SKM-1 (cell line): ENCODE measurements around the gene HGFAC.

Source experiments
- DNase-seq: peaks from one replicate; lab custom pipeline; 2025; ENCODE audit not compliant: unreplicated experiment; lab: John Stamatoyannopoulos, UW

Gene HGFAC

DNA sequence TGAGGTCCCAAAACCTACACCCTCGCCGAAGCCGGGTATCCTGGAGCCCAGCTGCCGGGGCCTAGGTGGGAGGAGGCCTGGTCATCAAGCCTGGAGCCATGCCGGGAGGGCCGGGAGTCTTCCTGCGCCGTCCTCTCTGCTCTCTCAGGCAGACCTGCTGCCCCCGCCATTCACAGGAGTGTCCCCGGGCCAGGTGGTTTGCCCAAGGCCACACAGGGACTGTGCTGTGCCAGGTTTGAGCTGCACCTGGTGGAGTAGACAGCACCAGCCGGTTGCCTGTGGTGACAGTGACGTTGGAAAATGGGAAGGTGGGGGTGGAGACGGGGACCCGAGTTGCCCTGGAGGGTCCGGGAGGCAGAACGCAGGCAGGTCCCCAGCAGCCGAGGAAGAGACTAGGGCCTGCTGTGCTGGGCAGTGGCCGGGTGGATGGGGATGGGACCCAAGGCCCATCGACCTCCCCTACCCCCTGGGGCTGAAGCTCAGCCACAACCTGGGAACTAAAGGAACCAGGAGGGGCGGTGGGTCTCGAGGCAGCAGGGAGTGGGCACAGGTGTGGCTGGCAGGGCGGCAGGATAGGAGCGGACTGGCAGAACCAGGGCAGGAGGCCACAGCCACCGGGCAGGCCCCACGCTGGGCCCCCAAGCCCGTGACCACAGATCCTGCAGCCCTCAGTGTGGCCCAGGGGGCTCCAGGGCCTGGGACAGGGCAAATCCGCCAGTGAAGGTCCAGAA is 30.8 kb downstream of the HGFAC start:
- DNase-seq = no peak

DNA sequence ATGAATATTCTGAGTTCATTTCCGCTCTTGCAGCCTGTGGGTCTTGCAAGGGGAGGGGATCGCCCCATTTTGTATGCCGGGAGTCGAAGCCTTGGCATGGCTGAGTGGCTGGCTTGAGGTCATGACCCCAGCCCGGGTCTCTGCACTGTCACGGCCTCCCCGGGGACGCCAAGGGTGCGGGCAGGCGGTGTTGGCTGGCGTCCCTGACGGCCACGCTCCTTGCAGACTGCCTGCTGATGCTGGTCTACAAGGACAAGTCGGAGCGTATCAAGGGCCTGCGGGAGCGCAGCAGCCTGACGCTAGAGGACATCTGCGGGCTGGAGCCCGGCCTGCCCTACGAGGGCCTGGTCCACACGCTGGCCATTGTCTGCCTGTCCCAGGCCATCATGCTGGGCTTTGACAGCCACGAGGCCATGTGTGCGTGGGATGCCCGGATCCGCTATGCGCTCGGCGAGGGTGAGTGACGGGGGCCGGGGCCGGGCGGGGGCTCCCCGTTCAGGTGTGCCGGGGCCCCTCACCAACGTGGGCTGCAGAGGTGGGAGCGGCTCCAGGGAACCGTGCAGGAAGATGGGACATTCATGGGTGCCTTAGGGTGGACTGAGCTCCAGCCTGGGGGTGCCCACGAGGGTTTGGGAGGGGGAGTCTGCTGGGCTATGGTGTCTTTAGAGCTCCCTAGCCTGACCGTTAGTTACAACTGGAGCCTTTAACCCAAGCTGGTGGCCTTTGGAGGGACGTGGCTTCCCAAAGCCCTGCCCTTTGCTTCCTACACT is 31.6 kb downstream of the HGFAC start:
- no peak for DNase-seq

DNA sequence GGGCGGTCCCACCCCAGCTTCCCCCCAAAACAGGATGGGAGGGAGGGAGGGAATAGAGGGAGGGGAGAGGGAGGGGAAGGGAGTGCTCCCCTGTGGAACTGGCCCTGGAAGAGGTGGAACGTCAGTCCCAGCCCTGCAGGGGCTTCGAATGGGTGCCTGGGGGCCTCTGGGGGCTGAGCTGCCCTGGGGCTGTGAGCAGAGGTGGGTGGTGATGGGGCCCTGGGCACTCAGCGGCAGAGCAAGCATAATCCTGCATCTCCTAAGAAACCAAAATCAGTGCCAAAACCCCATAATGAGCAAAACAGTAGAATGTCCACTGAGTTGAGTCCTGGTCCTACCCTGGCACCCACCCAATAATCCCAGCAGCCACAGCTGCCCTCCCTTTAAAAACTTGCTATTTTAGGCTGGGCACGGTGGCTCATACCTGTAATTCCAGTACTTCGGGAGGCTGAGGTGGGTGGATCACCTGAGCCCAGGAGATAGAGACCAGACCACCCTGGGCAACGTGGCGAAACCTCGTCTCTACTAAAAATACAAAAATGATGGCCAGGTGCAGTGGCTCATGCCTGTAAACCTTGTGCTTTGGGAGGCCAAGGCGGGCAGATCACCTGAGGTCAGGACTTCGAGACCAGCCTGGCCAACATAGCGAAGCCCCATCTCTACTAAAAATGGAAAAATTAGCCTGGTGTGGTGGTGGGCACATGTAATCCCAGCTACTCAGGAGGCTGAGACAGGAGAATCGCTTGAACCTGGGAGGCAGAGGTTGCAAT is 32.4 kb downstream of the HGFAC start:
- DNase-seq = no peak

DNA sequence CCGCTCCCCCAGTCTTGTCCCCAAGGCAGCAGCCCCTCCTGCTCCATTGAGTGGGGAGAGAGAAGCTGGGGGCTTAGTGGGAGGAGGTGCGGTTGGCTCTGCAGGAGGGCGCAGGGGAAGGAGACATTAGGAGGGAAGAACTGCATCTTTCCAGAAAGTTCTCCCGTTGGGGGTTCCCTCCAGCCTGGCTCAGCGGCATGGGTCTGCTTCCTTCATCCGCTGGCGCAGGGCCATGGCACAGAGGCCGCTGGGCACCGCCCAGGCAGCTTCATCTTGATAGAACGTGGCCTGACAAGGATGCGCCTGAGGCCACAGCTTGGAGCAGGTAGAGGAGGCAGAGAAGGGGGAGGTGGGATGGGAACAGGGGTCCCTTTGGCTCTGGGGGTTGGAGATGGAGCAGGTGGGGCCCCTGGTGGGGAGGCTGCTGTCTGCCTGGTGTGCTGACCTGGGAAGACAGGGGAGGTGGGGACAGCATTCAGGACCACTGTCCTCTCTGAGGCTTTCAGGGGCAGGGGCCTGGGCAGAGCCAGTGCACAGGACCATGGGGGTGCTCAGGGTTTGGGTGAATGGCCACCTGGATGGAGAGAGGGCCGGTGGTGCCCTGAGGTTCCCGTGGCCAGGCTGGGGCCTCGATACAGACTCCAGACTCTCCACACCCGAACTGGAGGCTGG is 33.4 kb downstream of the HGFAC start:
- no peak for DNase-seq

DNA sequence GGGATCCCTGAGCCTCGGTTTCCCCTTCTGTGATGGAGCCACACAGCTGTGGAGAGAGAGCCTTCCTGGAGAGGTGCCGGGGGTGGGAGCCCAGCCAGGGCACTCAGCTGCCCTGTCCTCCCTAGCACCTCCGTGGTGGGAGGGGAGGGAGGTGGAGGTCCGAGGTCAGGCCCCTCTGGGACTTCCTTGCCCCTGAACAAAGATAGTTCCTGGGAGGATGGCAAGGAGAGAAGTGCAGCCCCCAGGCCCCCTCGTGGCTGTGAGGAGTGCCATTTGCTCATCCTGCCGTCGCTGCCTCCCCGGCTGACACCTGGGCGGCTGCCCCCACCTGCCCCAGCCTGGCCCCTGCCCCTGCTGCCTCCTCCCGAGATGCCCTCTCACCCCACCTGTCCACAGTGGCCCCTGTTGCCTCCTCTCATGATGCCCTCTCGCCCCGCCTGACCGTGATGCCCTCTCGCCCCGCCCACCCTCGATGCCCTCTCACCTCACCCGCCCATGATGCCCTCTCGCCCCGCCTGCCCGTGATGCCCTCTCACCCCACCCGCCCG is 34.0 kb downstream of the HGFAC start:
- DNase-seq = no peak

DNA sequence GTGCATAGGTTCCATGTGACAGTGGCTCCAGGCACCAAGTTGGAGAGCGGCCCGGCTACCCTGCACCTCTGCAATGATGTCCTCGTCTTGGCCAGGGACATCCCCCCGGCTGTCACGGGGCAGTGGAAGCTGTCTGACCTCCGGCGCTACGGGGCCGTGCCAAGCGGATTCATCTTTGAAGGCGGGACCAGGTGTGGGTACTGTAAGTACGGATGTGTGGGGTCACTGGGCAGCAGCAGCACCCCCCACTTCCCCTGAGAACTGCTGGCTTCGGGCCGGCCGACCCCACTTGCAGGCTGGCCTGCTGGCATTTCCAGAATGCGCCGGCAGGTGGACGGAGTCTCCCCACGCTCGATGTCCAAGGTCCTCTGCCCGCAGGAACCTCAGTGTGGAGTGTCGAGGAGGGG is 34.6 kb downstream of the HGFAC start:
- no peak for DNase-seq

DNA sequence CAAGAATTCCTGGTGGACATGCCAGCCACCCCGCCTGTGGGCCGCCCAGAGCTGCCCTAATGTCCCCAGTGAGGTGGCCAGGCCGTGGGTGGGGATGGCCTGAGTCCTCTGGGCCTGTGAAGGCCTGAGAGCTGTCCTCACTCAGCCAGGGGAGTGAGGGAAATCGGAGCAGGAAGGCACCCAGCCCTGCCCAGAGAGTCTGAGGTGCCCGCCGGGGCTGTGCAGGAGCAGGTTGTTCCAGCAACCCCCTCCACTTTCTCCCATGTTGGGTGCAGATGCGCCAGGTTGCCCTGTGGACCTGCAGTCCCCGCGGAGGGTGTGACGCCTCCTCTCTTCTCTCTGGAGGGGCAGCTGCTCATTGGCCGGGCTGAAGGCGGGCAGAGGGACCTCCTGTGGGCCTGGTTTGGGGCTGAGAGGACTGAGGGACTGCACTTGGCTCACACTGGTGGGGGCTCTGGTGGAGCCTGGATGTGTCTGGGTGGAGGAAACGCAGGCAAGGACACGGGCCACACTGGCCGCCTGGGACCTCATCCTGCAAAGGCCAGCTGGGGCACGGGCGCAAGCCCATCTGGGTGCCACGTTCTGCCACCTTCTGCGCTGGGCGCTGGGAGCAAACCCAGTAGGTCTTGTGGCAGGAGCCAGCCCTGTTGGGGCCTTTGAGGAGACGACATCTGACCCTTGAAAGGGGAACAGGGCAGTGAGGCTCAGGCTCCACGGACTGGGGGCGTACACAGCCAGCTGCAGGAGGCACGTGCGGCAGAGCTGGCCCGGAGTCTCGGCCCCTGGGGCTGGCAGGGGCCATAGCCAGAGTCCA is 35.4 kb downstream of the HGFAC start:
- no peak for DNase-seq

DNA sequence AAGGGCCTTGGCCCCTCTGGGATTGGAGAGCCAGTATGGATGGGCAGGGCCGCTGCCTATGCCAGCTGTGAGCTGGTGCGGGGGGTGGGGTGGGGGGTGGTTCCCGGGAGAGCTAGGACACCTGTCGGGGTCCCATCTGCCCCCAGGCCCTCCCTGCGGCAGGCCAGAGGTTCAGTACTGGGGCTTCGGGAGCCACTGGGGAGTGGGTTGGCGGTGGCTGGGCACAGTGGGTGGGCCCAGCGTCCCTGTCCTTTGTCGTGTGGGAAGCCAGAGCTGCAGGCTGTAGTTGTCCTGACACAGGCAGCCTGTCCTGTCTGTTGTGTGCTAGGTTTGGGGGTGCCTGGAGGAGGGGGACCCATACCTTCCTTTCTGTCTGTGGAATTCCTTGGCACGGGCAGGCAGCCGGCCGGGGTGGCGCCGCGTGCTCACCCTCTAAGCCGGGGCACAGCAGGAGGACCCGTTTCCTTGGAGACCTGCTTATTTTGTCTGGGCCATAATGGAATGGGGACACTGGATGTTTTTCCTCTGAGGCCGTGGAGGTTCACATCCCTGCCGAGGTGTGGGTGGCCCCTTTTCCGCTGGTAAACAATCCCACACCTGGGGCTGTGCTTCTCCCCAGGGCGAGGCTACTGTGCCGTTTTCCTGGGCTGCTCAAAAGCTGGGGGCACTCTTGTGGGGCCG is 36.1 kb downstream of the HGFAC start:
- DNase-seq = no peak

DNA sequence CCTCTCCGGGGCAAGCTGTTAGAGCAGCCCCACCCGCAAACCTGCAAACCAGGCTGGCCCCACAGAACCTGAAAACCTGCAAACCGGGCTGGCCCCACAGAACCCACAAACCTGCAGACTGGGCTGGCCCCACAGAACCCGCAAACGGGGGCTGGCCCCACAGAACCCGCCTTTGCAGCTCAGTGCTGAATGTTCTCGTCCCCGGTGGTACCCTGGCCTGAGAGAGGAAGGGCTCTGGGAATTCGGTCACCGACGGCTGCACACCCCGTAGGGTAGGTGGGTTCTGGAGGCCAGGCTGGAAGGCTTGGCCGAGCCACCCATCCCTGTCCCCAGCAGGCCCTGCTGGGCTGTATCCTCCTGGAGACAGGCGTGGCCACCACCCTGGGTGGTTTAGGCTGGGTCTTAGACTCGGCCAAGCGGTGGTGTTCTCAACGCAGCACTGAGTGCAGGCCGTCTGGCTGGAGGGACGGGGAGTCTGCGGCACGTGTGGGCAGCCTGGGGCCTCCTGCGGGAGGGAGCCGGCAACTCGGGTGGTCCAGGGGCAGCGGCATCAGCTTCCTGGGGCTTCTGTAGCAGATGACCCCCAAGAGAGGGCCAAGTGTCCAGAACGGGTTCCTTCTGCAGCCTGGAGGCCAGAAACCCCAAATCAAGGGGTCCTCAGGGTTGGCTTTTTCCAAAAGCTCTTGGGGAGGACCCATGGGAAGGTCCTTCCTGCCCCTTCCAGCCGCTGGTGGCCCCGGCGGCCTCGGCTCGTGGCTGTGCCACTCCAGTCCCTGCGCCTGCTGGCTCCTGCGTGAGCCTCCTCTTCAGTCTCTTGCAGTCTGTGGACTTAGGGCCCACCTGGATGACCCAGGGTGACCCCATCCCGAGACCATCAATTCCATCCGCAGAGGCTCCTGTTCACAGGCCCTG is 36.9 kb downstream of the HGFAC start:
- no peak for DNase-seq

DNA sequence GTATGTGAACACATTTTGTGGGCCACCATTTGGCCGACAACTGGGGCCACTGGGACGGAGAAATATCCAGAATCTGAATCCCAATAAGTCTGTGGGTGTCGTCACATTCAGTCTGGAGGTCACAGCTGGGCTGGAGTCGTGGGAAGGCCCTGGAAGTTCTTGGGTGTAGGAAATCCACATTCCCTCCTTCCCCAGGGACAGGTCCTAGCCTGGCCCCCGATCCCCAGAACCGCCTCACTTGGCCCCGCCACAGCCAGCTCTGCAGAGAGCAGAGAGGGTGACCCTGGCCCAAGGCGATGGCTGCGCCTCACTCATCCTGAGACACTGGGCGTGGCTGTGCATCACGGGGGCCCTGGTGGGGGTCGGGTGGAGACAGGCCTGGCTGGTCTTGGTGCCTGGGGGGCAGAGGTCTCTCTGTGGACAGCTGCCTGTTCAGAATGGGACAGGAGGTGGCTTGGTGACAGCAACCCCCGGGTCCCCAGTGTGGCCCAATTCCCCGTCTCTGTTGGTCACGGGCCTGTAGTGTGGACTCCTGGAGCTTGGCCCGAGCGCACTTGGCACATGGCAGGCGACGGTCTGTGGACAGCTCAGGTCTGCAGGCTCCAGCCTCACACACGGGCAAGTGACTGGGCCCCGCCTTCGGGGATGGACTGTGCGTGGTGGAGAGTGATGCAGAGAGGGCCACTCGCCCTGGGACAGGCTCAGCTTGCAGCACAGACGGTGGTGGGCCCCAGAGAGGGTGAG is 37.8 kb downstream of the HGFAC start:
- no peak for DNase-seq

DNA sequence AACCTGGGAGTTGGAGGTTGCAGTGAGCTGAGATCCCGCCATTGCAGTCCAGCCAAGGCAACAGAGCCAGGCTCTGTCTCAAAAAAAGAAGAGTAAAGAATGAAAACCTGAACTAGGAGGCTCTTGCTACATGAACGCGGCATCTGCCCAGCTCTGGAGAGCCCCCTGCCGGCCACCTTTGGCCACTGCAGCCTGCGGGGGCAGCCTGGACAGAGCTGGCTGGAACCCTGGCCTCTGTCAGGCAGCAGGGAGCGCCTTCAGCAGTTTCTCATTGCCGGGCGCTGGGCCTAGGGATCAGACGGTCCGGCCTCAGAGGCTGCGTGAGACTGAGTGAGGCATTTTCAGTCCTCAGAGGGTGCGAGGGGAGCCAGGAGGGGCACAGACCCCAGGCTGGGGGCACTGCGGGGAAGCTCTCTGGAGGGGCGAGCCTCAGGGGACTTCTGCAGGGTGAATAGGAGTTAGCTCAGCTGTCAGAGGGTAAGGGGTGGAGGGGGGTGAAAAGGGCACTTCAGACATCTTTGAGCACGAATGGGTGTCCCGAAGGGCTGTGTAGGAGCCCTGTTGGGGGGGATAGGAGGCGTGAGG is 38.9 kb downstream of the HGFAC start:
- peak; percentile 83 for DNase-seq

DNA sequence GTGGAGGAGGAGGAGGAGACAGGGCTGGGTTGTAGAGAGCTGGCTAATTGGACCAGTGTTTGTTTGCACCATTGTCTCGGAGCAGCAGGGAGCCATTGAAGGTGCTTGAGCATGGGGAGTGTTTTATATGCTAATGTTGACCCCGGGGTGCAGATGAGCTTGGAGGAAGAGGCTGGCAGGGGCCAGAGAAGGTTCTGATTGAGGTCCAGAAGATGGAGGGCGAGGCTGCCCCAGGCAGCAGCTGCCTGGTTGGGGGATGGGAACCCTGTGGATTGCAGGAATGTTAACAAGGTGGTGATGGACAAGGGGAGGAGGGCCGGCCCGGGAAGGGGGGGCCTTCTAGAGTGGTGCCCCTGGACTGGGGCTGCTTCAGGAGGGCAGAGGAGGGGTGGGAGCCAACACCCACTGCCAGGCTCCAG is 39.4 kb downstream of the HGFAC start:
- DNase-seq = no peak

DNA sequence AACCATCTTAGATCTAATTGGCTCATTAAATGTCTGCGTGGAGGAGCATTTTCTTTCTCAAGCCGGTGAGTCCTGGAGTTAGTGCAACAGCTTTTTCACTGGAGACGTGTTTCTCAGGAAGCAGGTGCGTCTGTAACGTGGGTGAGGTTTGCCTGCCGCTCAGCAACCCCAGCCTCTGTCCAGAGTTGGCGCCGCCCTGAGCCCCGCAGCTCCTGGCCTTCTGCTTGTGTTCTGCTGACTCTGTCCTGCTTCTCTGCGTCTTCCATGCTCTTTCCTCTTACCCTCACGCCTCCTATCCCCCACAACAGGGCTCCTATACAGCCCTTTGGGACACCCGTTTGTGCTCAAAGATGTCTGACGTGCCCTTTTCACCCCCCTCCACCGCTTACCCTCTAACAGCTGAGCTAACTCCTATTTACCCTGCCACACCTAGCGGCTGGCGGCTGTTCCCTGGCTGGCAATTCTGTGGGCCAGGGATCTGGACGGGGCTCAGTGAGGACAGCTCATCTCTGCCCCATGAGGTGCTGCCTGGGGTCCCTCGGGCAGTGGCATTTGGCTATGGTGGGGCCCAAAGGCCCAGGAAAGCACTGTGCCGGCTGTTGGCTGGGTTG is 40.1 kb downstream of the HGFAC start:
- no peak for DNase-seq

DNA sequence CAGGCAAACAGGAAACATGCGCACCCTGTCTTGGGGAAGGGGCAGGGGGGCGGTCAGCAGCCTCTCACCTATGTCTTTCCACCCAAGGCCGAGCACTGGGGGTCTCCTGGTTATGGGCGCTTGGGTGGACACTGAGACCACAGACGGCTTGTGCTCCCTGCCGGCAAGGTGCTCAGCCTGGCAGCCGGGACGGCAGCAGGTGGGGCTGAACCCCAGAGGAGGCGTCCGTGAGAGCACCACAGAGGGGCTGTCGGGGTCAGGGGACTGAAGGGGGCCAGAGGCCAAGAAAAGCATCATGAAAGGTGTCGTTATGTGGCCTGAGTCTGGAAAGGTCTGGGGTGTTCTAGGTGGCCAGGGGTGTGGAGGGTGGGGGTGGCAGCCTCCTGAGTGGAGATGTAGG is 40.9 kb downstream of the HGFAC start:
- no peak for DNase-seq

DNA sequence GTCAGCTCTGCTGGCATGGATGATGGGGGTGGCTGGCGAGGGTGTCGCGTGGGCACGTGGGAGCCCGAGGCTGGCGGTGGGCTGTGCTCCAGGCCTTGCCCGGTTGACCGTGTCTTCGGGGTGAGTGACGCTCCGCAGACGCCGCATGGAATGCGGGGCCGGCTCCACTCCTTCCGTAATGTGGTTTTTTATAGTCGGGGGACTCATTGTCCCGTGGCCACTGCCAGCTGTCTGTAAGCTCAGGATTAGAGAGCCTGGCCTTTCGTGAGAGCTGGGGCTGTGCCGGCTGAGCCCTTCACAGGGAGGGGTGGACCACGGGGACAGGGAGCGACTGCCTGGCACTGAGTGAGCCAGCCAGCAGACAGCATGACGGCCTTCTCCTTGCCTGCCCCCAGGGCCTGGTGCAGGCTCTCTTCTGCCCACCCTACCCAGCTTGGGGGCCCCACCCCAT is 41.7 kb downstream of the HGFAC start:
- no peak for DNase-seq

DNA sequence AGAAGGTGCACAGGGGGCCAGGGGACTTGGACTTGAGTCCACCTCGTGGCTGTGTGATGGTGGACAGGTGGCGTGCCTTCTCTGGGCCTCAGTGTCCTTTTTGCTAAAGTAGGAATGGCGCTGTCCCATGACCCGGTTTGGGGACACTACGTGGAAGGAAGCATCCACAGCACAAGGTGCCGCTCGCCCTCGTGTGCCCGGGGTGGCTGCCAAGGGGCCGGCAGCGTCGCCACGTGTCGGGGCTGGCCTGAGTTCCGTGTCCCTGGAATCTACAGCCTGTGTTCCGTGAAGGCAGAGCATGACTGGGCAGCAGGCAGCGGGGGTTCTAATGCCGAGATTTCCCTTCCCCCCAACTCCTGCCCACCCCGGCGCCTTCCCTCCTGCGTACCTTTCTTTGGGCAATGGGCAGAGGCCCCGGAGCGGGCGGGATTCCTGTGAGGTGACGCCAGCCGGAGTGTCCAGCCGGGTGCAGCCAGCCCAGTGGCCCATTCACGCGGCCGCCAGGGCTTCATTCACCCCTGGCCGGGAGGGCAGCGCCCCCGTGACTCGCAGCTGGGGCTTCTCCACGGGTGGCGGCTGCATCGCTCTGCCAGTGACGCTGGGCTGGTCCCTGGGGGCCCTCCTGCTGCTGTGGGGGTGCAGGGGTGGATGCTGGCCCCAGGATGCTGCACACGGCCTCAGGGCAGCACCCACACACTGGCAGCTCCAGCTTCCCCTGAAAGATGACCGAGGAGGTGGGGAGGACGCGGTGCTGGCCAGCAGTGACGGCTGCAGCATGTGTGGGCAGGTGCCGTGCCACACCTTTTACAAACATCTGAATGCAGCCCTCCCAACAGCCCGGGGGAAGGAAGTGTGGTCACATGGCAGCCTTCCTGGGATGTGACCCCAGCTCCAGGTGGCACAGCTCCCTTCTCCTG is 42.5 kb downstream of the HGFAC start:
- no peak for DNase-seq
